Activated CD8-positive, alpha-beta memory T cell treated with anti-CD3 and anti-CD28 coated beads for 36 hours (primary cell): ENCODE data around the gene CASZ1. TPM values are rescaled to one million over a fixed set of nuclear protein-coding genes. Genes with fewer than 3 reads are reported as not detected.

ENCODE experiments used
- CTCF ChIA-PET: fragments of 350-600 bp; sonication (Branson Sonifier 250); formaldehyde crosslinking; loops from one replicate; lab custom pipeline; 2021; ENCODE audit warnings: antibody characterized with exemption; lab: Charles Lee
- POLR2A ChIA-PET: fragments of 350-600 bp; sonication (Branson Sonifier 250); formaldehyde crosslinking; loops from one replicate; lab custom pipeline; 2021; ENCODE audit warnings: antibody characterized with exemption; lab: Charles Lee
- total RNA-seq, 2 experiments: library from RNA; stranded (reverse); gene quantifications; one replicate each; pipeline ENCODE4 v1.2.3, GENCODE V29; 2021

CASZ1 gene
- total RNA-seq, 2 experiments from 2014 or later = 2.4 to 3.7 TPM

DNA sequence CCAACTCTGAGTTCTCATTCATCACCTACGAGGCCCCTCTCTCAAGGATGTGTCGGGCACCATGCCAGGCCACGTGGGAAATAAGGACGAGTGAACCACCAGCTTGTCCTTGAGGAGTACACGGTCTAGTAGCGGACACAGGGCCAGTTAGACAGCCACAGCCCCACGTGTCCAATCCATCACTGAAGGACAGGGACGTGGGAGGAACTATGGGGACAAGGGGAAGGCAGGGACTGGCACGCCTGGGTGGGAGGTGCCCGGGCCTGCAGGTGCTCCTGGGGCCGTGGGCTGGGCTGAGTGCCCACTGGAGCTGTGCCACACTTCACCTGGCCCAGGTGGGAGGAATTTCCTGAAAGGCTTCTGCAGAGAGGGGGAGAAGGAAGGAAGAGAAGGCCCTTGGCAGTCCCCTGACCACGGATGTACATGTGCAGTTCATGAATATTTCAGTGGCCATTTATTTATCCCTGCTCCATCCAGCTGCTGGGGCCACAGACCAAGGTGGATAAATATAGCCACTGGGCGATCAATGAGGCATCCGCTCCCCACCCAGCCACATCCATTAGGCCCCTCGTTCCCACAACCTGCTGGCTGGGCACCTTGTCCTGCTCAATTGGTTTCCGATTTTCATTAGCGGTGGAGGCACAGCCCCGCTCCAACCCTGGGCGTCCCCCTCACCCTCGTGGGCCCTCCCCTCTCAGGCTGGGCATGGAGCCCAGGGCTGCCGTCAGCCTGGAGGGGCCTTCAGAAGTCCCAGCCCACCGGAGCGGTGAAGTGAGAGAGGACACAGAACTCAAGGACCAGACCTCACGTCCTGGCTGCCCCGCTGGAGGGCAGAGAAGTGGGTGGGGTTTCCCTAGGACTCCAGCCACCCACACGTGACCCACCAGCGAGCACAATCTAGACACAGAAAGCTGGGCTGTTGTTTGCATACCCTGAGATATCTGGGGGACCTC lies 59.5 kb downstream of the CASZ1 start:
- CTCF ChIA-PET = no interaction called here

DNA sequence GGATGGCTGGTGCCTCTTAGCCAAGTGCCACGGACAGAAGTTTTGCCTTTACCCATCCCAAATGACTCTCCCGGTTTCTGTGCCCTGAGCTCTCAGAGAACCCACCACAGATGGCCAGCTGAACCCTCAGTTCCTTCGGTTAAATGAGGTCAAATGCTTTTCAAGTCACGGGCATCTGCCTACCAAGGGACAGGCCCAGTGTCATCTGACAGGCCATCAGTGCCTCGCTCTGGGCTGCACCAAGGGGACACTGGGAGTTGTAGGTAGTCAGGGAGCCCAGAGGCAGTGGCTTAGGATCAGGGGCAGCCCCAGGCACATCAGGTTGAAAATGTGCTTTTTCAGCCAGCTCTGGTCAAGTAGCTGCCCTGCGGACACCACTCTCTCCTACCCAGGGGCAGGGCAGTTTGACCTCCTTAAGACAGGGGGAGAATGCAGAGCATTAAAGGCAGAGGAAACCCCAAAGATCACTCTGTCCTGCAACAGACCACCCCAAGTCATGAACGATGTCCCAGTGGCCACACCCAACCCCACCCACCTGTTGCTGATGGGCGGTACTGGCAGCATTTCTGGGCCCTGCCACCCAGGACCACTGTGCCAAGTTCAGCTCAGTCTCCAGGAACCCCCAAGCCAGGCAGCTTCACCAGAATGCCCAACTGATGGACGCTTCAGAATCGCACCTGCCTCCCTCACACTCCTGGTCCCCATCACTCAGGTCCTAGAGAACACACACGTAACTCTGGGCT lies 60.7 kb downstream of the CASZ1 start:
- CTCF ChIA-PET = no interaction called here
- POLR2A ChIA-PET = no interaction called here

More for the DNA sequence above, 59.5 kb downstream of the CASZ1 start:
- POLR2A ChIA-PET = no interaction called here

DNA sequence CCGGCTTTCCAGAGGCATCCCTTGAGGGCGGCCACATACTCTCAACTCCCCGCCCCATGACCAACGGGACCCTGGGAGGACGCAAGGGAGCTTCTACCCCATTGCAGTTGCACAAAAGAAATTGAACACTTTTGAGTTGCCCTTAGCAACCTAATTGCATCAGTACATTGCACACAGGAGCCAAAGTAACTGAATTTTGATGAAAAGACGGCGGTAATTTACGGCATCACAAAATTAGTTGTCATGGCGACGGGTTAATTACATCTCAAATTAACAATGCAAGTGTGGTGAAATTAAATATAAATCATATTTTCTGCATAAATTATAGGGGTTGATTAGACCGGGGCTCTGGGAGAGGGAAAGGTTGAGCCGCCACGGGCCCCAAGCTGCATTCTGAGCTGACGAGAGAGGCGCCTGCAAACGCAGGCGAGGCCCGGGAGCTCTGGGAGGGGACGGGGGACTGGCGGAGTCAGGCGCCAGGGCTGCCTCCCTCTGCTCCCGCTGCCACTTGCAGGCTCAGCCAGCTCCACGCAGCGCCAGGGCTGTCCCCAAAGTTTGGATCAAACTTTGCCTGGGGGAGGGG lies 61.4 kb downstream of the CASZ1 start:
- ChIA-PET POLR2A (no interaction called here), CTCF (no interaction called here)

DNA sequence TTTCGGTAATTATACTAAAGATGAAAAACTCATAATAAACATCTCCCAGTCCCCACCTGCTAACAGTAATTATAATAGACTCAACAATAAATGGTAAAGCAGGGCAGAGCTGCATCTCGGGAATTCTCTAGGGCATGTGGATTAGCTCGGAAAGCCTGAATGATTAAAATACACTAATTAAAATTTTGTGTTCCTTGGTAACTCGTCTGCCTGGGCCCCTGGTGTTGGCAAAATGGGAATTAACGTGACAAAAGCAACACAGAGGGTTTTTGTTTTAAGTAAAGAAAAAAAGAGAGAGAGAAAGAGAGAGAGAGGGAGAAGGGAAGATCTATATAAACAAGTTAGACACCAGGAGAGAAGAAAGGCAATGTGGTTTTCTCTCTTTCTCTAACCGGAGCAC lies 62.1 kb downstream of the CASZ1 start:
- CTCF ChIA-PET = no interaction called here
- POLR2A ChIA-PET = no interaction called here

DNA sequence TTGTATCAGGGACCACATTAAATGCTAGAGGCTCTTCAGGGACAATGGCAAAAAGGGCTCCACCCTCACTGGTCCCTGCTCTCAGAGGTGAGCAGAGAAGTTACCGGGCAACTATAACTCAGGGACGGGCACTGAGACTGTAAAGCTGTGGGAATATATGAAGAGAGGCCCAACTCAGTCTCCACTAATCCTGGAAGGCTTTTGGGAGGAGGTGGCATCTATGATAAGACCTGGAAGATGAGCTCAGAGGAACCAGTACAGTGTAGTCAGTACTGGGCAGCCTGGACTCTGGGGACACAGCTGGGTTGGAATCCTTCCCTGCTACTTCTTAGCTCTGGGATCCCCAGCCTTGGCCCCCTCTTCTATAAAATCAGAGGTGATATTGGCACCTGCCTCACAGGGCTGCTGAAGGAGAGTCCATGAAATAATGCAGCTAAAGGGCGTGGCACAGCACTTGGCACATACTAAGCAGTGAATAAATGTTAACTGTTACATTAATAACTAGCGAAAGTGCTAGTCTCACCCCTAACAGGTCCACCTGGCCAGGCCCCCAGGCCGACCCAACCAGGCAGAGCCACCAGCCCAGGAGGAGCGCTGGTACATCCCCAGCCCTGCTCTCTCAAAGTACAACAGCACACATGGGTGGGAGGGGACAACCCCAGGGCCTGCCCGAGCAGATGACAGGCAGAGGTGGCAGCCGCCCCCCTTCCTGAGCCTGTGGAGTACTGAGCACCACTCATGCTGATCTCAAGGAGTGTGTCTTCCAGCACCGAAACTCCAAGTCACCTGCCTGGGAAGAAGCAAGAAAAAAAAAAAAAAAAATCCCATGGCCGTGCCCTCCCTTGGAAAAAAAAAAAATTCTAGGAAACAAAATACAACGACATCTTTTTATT lies 62.7 kb downstream of the CASZ1 start:
- CTCF ChIA-PET = no interaction called here
- POLR2A ChIA-PET = no interaction called here

DNA sequence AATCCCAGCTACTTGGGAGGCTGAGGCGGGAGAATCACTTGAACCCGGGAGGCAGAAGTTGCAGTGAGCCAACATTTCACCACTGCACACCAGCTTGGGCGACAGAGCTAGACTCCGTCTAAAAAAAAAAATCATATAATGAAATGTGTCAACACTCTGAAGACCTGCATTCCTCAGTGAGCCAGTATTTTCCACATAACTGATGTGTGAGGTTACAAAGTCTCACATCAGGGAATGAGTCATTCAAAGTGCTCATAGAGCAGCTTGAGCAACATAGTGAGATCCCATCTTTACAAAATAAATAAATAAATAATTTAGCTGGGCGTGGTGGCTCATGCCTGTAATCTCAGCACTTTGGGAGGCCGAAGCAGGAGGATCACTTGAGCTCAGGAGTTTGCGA lies 65.5 kb downstream of the CASZ1 start:
- POLR2A ChIA-PET = no interaction called here
- CTCF ChIA-PET = no interaction called here

DNA sequence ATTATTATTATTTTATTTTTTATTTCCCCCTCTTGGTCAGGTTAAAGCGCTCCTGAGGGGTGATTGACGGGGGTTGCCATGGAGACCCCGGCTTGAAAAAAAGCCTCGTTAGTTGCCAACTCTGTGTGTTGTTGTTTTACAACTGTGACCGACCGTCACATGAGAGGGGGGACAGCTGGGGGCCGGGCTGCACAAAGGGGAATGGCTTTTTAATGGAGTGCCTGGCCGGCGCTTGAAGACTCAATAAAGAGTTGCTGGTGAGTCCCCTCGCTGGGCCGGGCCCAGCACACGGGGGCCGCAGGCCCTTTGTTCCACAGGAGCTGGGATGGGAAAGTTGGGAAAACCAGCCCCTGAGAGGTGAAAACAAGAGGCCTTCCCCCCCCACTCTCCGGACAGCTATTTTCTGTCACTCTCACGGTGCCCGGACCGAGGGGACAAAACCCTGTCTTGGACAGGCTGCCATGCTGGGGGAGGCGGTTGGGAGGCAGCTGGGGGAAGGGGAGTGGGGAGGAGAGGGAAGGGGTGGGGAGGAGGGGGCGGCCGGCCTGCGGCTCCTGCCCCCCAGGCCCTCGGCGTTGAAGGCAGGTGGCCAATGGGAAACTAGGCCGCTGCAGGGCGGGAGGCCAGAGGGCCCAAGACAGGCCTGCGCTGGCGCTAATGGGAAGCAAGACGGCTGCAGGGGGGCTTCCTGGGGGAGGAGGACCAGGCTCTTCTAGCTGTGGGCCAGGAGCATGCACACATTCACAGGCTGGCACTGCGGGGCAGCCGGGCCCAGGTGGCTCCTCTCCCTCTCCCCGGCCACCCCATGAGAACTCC lies 67.6 kb downstream of the CASZ1 start:
- ChIA-PET CTCF (interaction anchor here (1.4 kb wide), 1 partner anchor 12 kb away, joined by 3 read pairs; no protein-coding TSS in a partner anchor), POLR2A (no interaction called here)

DNA sequence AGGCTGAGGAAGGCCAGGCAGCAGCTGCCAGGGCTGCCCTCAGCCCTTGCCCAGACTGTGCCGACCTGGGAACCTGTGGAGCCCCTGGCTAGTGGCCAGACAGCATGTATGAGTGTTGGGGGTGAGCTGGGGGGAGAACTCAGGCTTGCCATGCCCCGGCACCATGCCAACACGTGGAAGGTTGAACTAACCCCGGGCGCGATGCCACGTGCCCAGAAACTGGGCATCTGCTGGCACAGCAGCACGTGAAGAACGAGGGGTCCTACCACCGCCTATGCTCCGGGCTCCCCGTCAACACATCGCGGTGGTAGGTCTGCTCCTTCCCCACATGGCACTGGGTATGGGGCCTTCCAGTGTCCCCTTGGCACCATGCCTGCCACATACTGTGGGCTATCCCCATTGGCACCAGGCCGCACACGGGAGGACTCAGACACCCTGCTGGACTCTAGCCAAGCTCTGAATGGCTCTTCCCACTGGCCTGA lies 68.7 kb downstream of the CASZ1 start:
- ChIA-PET POLR2A (no interaction called here), CTCF (no interaction called here)

DNA sequence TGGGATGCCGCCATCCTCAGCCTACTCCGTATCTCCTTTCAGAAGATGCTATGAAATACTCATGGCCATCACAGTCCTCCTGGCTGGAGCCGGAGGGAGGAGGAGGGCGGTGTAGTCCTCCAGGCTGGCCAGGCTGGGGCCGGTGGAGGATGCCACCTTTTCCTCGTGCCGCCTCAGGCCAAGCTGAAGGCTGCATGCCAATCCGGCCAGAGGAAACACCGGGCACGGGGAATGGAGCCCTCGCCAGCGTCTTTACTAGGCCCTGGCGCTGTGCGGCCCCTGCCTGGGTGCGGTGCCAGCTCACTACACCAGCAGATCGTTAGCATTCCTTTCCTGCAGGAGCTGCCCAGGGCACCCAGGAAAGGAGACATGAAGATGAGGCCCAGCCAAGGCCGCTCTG lies 70.1 kb downstream of the CASZ1 start:
- ChIA-PET POLR2A (no interaction called here), CTCF (no interaction called here)

DNA sequence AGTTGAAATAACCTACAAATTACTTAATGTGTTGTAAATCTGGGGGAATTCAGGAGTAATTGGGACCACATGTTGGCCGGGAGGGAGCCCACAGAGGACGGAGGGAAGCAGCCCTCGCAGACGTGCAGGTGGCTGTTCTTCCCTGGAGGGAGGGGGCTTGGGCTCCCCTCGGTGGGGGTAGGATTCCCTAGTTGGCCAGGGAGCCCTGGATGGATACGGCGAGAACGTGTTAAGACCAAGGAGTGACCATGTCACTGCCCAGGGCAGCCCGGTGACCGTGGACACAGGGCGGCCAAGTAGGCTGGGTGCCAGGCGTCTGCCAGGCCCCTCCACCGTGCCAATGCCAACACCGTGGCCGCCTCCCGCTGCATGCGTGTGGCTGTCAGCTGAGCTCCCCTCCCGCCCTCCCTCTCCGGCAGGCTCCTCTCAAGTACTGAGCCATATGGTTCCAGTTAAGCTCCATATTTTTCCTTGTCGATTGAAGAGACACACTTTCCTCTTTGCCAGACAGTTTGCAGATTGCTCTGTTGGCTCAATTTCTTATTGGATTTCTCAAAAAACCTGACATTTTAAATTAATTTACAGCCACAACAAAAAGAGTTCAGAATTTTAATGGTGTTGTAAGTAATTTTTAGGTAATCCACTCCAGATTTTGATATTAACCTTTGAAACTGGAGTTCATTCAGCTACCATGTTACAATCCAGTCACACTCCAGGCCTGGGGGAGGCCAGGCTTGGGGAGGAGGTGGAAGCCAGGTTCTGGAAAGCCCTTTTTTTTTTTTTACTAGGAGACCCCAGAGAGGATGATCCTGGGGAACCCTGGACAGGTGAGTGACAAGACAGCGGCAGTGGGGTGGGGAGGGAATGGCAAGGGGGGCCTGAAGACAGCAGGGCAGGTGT lies 71.2 kb downstream of the CASZ1 start:
- ChIA-PET POLR2A (no interaction called here), CTCF (interaction anchor here (0.6 kb wide), 1 partner anchor 163 kb away, joined by 3 read pairs; no protein-coding TSS in a partner anchor)

DNA sequence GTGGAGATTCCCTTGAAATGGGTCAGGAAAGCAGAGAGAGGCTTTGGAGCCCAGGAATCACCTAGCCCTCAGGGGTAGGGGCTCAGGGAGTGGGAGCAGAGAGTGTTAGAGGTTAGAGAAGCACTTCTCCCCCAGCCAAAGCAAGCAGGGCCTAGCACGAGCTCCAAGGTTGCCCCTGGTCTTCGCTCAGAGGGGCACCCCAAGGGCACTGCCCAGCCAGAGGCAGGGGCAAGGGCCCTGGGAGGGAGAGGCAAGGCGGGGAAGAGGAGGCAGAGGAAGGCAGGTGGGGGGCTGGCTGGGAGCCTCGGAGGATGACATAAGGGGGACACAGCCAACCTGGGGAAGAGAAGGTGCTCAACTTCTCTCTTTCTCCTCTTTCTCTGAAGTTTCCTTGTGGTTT lies 71.9 kb downstream of the CASZ1 start:
- CTCF ChIA-PET = no interaction called here
- POLR2A ChIA-PET = no interaction called here

DNA sequence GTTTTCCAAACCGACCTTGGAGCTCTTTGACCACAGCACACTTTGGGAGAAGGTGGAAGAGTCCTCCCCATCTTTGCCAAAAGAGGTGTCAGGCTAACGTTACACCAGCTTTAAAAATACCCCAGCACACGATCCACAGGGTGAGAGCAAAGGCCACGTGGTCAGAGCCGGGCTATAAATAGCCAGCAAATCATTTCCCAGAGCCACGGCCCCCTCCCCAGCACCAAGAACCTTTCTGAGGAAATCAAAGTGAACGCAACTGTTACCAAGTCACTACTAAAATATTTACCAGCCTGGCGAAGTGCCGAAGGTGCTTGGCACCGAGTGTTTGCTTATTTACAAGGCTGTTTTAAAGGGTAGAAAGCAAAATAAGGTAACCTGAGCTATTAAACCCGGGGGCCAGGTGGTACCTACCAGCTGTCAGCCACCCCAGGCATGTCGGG lies 72.4 kb downstream of the CASZ1 start:
- ChIA-PET CTCF (no interaction called here), POLR2A (no interaction called here)

DNA sequence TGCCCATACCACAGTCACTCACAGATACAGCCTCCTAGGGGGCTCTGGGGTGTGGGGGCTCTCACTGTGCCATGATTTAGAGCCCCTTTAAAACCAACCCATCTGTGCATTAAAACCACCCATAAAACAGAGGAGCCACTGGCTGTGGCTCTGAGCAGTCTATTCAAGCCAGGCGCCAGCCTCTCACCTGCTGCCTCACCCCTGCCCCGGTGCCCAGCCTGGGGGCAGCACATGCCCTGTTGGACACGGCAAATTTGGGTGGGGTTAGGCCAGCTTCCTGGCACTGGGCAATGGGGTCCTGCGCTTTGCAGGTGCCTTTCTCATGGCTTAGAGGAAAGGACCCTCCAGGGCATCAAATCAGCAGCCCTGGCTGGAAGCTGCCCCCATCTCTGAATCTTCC lies 73.1 kb downstream of the CASZ1 start:
- ChIA-PET POLR2A (no interaction called here), CTCF (no interaction called here)

DNA sequence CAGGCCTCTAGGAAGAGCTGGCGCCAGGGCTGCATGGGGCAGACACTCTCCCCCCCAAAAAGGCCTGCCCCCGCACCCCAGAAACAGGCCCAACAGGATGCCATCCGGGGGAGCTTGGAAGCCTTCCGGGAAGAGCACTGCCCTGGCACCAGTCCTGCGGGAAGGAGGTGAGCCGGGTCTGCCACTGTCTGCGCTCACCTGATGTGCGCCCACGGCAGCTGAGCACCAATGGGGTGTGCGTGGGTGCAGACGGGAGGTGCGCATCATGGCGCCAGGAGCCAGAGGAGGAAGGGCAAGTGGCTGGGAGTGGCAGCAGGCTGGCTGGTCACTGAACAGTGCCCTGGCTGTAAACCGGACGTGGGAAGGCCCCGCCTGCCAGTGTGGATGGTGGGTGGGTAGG lies 73.6 kb downstream of the CASZ1 start:
- POLR2A ChIA-PET = no interaction called here
- CTCF ChIA-PET = no interaction called here

DNA sequence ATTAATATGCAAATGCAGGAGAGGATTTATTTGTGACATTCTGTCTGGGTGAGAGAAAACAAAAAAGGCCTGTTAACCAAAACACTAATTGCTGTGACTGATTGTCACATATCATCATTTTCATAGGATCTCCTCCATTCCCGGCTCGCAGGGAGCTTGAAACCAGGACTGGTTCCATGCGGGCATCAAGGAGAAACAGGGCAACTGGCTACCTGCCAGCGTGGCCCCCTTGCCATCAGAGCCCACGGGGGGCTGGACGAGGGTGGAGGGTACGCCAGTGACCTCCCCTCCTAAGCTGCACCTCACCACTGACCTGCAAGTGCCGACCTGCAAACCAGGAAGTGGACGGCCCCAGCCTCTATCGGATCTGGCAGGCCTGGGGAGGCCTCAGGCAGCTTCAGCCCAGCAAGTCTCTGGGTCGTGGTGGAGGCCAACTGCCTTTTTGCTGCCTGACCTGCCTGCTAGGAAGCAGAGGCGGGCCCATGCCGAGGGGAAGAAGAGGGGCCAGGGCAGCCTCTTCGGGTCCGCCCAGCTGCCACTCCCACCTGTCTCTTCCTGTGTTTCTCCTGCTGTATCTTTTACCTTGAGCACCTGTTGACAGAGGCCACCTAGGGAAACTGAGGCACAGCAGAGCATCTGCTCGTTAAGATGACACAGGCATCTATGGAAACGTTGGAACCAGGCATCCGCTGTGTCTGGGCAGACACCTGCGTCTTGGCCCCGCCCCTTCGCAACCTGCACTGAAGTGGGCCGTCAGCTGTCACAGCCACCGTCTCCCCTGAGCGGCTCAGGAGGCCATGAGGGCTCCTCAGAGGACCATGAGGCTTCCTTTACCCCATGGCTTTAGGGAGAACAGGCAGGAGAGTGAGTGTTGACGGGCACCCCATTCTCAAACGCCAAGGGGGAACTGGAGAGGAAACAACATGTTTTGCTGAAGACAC lies 74.8 kb downstream of the CASZ1 start:
- POLR2A ChIA-PET = no interaction called here
- CTCF ChIA-PET = no interaction called here

DNA sequence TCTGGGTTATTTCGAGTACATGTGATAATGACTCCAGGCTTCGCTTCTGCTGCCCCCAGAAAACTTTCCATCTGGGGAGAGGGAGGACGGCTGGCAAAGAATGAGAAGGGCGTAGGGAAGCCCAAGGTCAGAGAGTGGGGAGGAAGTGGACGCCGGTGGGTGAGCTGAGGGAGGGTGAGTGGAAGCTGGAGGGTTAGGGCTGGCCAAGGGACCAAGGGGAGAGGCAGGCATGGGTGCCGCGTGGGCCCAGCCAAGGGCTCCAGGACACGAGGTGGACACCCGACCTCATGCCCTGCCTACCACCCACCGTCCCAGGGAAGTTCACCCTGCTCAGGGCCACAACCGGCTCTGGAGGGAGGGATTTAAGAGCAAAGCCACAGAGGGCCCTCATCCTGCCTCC lies 75.8 kb downstream of the CASZ1 start:
- CTCF ChIA-PET = no interaction called here

More for the DNA sequence above, 75.8 kb downstream of the CASZ1 start:
- POLR2A ChIA-PET = no interaction called here
